ENCODE data around the gene PIK3C2G. TPM values are rescaled to one million over a fixed set of nuclear protein-coding genes. Genes with fewer than 3 reads are reported as not detected.

PIK3C2G gene
- total RNA-seq, 1 donor from 2014 or later: 1.4 TPM

GRCh38 chr12:18340186-18340585 lies 78.9 kb downstream of the PIK3C2G start:
- no peak for DNase-seq (ENCODE audit: low spot score)

DNA sequence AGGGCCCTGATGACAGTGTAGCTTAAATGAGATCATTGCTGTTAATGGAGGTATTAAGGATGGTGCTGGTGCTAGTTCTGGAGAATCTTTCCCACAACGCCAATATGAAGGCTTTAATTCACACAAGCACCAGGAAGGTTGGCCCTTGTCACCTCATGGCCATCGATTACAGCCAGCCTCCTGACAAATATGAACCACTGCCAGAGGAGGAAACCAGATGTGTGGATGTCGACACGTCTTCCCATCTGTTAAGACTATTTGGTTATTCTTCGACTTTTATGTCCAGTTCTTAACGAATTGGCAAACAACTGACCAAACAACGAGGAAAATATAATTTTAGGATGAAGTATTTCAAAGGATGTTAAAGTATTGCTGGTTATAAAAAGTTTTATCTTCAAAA lies 79.5 kb downstream of the PIK3C2G start:
- DNase-seq (ENCODE audit: low spot score): no peak

DNA sequence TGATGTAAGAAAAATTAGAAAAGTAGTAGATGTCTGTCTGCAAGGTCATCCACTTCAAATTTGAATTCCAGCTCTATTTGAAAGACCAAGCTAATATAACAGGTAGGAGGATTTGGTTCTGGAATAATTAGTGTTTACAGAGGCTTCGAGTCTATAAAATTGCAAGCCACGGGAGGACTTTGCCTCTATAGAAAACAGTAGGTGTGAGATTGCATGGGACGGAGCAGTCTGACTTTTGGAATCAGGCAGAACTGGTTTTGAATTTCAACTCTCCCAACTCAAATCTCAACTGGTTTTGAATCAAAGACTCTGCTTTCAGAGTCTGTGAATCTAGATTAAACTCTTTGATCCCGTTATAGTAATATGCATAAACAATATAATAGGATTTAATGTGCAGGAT lies 82.4 kb downstream of the PIK3C2G start:
- no peak for DNase-seq (ENCODE audit: low spot score)

GRCh38 chr12:18345021-18345735 lies 83.9 kb downstream of the PIK3C2G start:
- DNase-seq (ENCODE audit: low spot score): no peak

GRCh38 chr12:18352312-18352711 lies 91.0 kb downstream of the PIK3C2G start:
- DNase-seq (ENCODE audit: low spot score): no peak

GRCh38 chr12:18355429-18355828 lies 94.1 kb downstream of the PIK3C2G start:
- no peak for DNase-seq (ENCODE audit: low spot score)

- no peak for DNase-seq (ENCODE audit: low spot score)
Observed at GRCh38 chr12:18358077-18358476, 96.8 kb downstream of the PIK3C2G start.

- DNase-seq (ENCODE audit: low spot score): no peak
Observed at GRCh38 chr12:18358930-18359329, 97.6 kb downstream of the PIK3C2G start.

DNA sequence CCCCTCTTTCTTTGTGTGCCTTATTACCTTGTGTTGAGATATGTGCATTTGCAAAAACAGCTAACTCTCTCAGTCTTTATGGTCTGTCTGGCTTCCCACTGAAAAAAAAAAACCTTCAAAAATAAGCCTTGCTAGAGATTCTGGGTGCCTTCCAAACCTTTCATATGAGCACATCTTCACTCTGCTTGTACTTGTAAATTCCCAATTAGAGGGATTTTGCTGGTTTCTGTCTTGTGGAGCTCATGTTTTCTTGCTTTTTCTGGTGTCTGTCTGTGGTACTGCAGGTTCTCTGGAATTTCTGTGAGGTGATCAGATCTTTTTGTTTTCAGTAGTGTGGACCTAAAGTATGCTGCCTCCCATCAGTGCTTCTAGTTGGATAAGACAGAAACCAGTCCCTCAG lies 100.1 kb downstream of the PIK3C2G start:
- DNase-seq (ENCODE audit: low spot score): no peak

DNA sequence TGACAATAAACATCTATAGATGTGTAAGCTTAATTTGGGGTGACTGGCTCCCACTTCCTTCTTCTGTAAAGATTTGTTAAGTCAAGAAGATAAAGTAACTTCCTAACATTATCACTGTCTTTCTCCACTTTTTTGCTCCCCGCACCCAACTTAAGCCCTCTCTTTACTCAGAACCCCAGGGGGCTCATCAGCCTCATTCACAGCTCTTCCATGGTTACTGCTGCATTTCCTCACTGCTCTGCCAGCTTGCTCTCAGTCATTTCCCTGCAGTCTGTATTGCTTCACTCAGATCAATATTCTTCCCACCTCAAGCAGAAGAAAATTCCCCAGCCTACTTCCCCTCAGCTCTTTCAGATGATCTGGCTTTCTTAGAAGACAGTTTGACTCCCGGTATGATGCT lies 102.0 kb downstream of the PIK3C2G start:
- no peak for DNase-seq (ENCODE audit: low spot score)

DNA sequence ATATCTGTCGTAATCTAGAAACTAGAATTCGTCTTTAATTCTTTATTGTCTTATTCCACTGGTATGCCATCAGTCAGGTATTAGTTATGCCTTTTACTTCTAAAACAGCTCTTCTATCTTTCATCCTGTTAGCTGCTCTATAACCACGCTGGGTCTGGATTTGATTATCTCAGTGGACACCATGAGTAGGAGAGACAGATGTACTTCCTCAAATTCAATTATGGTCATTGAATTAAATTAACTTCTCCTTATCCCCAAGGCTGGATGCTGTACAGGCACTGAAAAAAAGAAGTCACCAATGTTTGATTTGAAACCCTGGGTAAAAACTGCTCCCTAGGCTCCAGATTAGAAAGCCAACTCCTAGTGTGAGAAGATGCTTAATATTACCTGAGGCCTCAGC lies 107.3 kb downstream of the PIK3C2G start:
- no peak for DNase-seq (ENCODE audit: low spot score)

- DNase-seq (ENCODE audit: low spot score): no peak
Observed at GRCh38 chr12:18373181-18373580, 111.9 kb downstream of the PIK3C2G start.

DNA sequence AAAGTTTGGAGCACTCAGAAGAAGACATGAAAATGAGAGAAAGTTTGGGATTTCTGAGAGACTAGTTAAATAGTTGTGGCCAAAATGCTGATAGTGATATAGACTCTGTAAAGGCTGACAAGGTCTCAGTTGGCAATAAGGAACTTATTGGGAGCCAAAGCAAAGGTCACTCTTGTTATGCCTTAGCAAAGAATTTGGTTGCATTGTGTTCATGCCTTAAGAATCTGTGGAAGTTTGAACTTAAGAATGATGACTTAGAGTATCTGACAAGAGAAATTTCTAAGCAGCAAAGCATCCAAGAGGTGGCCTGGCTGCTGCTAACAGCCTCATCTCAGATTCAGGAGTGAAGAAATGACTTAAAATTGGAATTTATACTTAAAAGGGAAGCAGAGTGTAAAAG lies 113.8 kb downstream of the PIK3C2G start:
- no peak for DNase-seq (ENCODE audit: low spot score)

- DNase-seq (ENCODE audit: low spot score): no peak
Observed at GRCh38 chr12:18375583-18375982, 114.3 kb downstream of the PIK3C2G start.

DNA sequence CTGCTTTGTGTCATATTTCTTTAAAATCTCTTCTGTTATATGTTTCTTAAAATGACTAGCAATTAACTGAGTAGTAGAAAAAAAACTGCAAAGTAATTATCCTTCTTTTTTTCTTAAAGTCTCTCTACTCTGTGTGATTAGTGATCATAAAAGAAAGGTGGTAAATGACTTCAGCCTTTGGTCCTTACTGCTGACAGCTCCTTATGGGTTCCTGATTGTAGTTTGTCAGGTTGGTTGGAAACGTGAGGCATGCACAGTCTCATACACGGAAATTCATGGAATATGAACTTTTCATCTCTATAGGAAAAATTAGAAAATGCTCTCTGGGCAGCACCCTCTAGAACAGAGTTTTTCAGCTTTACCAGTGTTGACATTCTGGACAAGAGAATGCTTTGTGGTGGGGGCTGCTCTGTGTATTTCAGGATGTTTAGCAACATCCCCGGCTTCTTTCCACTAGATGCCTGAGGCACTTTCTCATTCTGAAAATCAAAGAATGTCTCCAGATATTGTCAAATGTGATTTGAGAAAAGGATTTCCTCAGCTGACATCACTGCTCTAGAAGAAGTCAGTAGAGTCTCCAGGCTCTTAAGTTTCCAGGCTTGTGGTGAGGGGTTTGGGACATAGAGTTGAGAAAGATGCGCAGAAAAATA lies 121.0 kb downstream of the PIK3C2G start:
- no peak for DNase-seq (ENCODE audit: low spot score)

- DNase-seq (ENCODE audit: low spot score): no peak
Observed at GRCh38 chr12:18383203-18383602, 121.9 kb downstream of the PIK3C2G start.

DNA sequence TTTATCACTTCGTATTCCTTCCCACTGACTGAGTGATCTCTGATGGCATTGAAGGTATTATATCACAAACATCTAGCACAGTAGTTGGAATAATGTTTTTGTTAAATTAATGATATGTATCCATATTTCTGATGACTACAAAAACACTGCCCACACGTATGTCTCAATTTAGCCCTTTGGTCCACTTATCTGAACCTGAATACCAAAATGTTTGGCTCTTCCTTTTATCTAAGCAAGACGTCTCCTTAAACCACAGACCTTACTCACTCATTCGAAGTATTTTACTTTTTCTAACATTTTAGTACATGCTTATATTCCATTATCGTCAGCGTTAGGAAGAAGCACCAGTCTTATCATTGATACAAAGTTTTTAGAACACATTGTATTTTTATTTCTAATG lies 126.4 kb downstream of the PIK3C2G start:
- DNase-seq (ENCODE audit: low spot score): no peak

- DNase-seq (ENCODE audit: low spot score): no peak
Observed at GRCh38 chr12:18389820-18390219, 128.5 kb downstream of the PIK3C2G start.

DNA sequence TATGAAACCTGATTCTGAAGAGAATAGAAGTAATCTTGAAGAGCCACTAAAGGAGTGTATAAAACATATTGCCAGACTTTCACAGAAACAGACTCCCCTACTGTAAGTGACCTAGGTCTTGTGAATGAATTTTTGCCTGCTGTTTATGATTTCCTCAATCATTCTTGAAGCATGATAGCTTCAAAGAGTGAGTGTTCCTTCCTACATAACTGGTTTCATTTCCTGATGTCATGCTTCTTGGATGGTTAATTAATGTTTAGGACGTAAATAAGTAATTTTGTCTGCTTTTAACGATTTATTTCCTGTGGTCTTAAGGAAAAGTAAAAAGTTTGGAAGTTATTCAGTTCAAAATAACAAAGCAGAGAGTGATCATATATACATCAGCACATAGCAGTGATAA lies 129.8 kb downstream of the PIK3C2G start:
- DNase-seq (ENCODE audit: low spot score): no peak

- no peak for DNase-seq (ENCODE audit: low spot score)
Observed at GRCh38 chr12:18394742-18395141, 133.4 kb downstream of the PIK3C2G start.

GRCh38 chr12:18400186-18400585 lies 138.9 kb downstream of the PIK3C2G start:
- DNase-seq (ENCODE audit: low spot score): no peak

- DNase-seq (ENCODE audit: low spot score): no peak
Observed at GRCh38 chr12:18402872-18403611, 141.7 kb downstream of the PIK3C2G start.

GRCh38 chr12:18411453-18411852 lies 150.1 kb downstream of the PIK3C2G start:
- no peak for DNase-seq (ENCODE audit: low spot score)
